Stimulated activated memory B cell treated with anti-CD40 and anti-IgM and Interleukin-4, amounts not matched to agents 10 μg/mL and 1 μg/mL and 100 μg/mL, for 72 hours (primary cell): ENCODE measurements around the gene C19orf81.

Experiments
- ATAC-seq: fragments of 150-1000 bp; cut with Tn5 transposase; 2 replicates; pipeline ENCODE4 v1.10.0; 2021
- H3K27ac Mint-ChIP-seq: one replicate; pipeline ENCODE4 v1.8.0; 2022; ENCODE audit warnings: mild to moderate bottlenecking, mixed read lengths
- H3K27me3 Mint-ChIP-seq: one replicate; pipeline ENCODE4 v1.8.0; 2022; ENCODE audit warnings: mixed read lengths
- H3K36me3 Mint-ChIP-seq: one replicate; pipeline ENCODE4 v1.8.0; 2022; ENCODE audit warnings: mixed read lengths
- H3K4me1 Mint-ChIP-seq: one replicate; pipeline ENCODE4 v1.8.0; 2022; ENCODE audit warnings: mixed read lengths
- H3K4me3 Mint-ChIP-seq: one replicate; pipeline ENCODE4 v1.8.0; 2022; ENCODE audit warnings: mild to moderate bottlenecking, moderate library complexity, mixed read lengths
- H3K9me3 Mint-ChIP-seq: one replicate; pipeline ENCODE4 v1.8.0; 2022; ENCODE audit warnings: mixed read lengths

C19orf81 gene

DNA sequence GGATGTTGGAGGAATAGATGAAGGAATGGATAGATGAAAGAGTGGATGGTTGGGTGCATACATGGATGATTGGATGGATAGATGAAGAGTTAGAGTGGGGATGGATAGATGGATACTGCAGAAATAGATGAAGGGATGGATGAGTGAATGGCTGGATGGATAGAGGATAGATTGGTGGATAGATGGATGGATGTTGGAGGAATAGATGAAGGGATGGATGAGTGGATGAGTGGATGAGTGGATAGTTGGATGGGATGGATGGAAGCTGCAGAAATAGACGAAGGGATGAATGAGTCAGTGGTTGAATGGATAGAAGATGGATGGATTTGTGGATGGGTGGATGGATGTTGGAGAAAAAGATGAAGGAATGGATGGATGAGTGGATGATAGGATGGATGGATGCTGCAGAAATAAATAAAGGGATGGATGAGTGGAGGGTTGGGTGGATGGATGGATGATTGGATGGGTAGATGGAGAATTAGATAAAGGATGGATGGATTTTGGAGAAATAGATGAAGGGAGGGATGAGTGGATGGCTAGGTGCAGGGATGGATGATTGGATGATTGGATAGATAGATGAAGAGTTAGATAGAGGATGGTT lies 4.8 kb upstream of the C19orf81 start:
- ATAC-seq: no peak
- H3K27ac Mint-ChIP-seq: no peak overlapping the region
- no peaks in the 10 kb centered on the region for H3K36me3 Mint-ChIP-seq
- no peaks in the 10 kb centered on the region for H3K4me1 Mint-ChIP-seq
- peaks cover 3% of the 10 kb centered on the region for H3K9me3 Mint-ChIP-seq
- peaks cover 12% of the 10 kb centered on the region for H3K27me3 Mint-ChIP-seq
- no peak overlapping the region for H3K4me3 Mint-ChIP-seq

- no peaks in the 10 kb centered on the region for H3K4me1 Mint-ChIP-seq
- H3K4me3 Mint-ChIP-seq: no peak overlapping the region
- peak; percentile 24 for ATAC-seq
- H3K27me3 Mint-ChIP-seq: peaks cover 18% of the 10 kb centered on the region
- H3K27ac Mint-ChIP-seq: no peak overlapping the region
- H3K36me3 Mint-ChIP-seq: no peaks in the 10 kb centered on the region
- peaks cover 8% of the 10 kb centered on the region for H3K9me3 Mint-ChIP-seq
Observed at GRCh38 chr19:50645107-50645506, 4.1 kb upstream of the C19orf81 start.

- H3K27me3 Mint-ChIP-seq: peaks cover 25% of the 10 kb centered on the region
- H3K4me1 Mint-ChIP-seq: no peaks in the 10 kb centered on the region
- no peak for ATAC-seq
- H3K36me3 Mint-ChIP-seq: no peaks in the 10 kb centered on the region
- no peak overlapping the region for H3K4me3 Mint-ChIP-seq
- peaks cover 8% of the 10 kb centered on the region for H3K9me3 Mint-ChIP-seq
- no peak overlapping the region for H3K27ac Mint-ChIP-seq
Observed at GRCh38 chr19:50646074-50646807, 3.0 kb upstream of the C19orf81 start.

DNA sequence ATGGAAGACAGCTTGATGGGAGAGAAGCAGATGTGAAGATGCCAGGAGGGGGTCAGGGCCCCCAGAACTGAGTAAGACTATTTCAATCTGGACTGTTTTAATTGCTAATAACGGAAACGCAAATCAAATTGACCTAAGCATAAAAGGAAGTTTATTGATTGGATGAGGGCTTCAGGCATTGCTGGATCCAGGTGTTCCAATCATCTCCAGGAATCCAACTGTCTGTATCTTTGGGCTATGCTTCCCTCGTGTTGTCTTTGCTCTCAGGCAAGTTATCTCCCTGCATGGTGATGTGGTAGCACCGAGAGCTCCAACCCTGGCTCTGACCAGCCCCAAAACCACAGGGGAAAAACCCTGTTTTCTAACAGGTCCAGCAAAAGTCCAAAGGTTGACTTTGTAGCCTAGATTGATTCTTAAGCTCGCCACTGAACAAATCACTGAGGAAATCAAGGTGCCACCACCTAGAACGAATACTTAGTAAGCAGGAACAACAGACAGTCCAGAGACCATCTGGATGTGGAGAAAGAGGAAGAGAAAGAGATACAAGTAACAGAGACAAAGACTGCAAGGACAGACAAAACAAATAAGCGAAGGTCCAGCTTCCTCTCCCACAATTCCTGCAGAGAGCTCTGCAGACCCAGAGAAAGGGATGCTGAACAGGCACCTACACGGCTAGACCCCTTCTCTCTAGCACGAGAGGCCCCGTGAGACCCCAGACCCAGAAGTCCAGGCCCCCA lies 1.2 kb upstream of the C19orf81 start:
- no peaks in the 10 kb centered on the region for H3K4me1 Mint-ChIP-seq
- peaks cover 8% of the 10 kb centered on the region for H3K9me3 Mint-ChIP-seq
- H3K36me3 Mint-ChIP-seq: no peaks in the 10 kb centered on the region
- H3K27me3 Mint-ChIP-seq: peaks cover 38% of the 10 kb centered on the region
- H3K4me3 Mint-ChIP-seq: no peak overlapping the region
- H3K27ac Mint-ChIP-seq: no peak overlapping the region
- no peak for ATAC-seq

DNA sequence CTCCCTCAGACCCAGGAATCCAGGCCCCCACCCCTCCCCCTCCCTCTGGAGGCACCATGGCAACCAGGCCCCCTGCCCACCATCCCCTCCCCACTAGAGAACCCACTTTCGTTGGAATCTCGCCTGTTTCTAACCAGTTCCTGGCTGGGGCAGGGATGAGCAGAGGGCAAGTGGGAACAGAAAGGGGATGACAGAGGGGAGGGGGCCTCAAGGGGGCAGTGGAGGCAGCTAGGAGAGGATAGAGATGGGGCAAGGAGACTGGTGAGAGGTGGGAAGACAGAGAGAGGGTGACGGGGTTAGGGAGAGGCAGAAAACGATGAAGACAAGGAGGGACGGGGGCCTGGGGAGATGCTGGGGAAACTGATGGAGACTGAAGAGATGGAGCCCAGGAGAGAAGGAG lies 586 bp upstream of the C19orf81 start:
- Mint-ChIP-seq H3K36me3 (no peaks in the 10 kb centered on the region), H3K27me3 (peaks cover 44% of the 10 kb centered on the region), H3K4me3 (no peak overlapping the region), H3K27ac (no peak overlapping the region), H3K9me3 (peaks cover 8% of the 10 kb centered on the region), H3K4me1 (no peaks in the 10 kb centered on the region)
- no peak for ATAC-seq

- no peak for ATAC-seq
- H3K36me3 Mint-ChIP-seq: peaks cover 6% of the 10 kb centered on the region
- peaks cover 69% of the 10 kb centered on the region for H3K27me3 Mint-ChIP-seq
- H3K27ac Mint-ChIP-seq: no peak overlapping the region
- no peaks in the 10 kb centered on the region for H3K4me1 Mint-ChIP-seq
- H3K4me3 Mint-ChIP-seq: no peak overlapping the region
- H3K9me3 Mint-ChIP-seq: peaks cover 18% of the 10 kb centered on the region
Observed at GRCh38 chr19:50651174-50651573, 1.9 kb downstream of the C19orf81 start.

DNA sequence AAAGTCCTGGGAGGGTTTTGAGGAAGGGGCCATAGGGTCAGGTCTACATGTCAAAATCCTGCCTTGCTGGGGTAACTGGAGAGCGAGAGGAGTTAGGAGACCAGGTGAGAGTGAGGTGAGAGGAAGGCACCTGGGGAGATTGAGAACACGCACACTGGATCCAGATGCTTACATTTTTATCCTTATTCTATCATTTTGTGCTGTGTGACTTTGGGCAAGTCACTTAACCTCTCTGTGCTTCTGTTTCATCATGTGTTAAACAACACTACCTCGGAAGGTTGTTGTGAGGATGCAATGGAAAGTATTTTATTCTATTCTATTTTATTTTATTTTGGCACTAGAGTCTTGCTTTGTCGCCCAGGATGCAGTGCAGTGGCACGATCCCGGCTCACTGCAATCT lies 3.5 kb downstream of the C19orf81 start:
- no peak for ATAC-seq
- Mint-ChIP-seq H3K27me3 (peaks cover 78% of the 10 kb centered on the region), H3K27ac (no peak overlapping the region), H3K9me3 (peaks cover 17% of the 10 kb centered on the region), H3K4me1 (peaks cover under 1% of the 10 kb centered on the region), H3K4me3 (no peak overlapping the region), H3K36me3 (peaks cover 8% of the 10 kb centered on the region)

DNA sequence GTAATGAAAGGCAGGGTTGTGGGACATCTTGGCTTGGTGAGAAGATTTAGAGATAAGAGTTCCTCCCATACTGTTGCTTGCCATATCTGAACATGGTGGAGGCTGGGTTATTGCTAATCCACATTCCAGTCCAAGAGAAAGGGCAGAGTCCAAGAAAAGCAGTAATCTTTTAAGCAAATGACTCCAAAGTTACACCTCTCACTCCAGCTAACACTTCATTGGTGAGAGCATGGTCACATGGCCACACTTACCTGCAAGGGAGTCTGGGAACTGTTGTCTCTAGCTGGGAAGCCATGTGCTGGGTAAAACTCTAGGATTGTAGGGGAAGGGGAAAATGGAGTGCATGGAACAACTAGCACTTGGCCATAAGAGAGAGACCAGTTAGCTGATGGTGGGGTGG lies 5.6 kb downstream of the C19orf81 start:
- no peak overlapping the region for H3K27ac Mint-ChIP-seq
- peaks cover 21% of the 10 kb centered on the region for H3K9me3 Mint-ChIP-seq
- no peak overlapping the region for H3K4me3 Mint-ChIP-seq
- H3K27me3 Mint-ChIP-seq: peaks cover 83% of the 10 kb centered on the region
- ATAC-seq: no peak
- H3K4me1 Mint-ChIP-seq: peaks cover 10% of the 10 kb centered on the region
- peaks cover 16% of the 10 kb centered on the region for H3K36me3 Mint-ChIP-seq

DNA sequence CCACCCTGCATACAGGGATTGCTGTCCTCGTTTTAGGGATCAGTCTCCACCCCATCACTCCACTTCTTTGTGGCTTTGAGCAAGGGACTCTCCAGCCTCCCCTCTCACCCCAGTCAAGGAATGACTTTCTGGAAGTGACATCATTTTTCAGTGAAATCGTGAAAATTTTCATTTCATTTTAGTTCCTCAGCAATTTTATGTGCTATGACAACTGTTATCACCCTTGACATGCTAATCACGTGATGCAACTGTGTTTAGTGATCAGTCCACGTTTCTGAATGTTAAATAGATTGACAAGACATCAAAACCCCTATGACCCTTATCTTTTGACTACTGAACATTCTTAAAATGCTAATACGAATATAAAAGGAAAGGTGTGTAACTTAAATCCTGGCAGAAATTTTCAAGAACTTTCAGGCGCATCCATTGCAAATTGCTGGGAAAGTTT lies 8.0 kb downstream of the C19orf81 start:
- Mint-ChIP-seq H3K27me3 (peaks cover 93% of the 10 kb centered on the region), H3K4me3 (no peak overlapping the region), H3K4me1 (peaks cover 10% of the 10 kb centered on the region), H3K36me3 (peaks cover 16% of the 10 kb centered on the region), H3K9me3 (peaks cover 25% of the 10 kb centered on the region), H3K27ac (no peak overlapping the region)
- no peak for ATAC-seq

DNA sequence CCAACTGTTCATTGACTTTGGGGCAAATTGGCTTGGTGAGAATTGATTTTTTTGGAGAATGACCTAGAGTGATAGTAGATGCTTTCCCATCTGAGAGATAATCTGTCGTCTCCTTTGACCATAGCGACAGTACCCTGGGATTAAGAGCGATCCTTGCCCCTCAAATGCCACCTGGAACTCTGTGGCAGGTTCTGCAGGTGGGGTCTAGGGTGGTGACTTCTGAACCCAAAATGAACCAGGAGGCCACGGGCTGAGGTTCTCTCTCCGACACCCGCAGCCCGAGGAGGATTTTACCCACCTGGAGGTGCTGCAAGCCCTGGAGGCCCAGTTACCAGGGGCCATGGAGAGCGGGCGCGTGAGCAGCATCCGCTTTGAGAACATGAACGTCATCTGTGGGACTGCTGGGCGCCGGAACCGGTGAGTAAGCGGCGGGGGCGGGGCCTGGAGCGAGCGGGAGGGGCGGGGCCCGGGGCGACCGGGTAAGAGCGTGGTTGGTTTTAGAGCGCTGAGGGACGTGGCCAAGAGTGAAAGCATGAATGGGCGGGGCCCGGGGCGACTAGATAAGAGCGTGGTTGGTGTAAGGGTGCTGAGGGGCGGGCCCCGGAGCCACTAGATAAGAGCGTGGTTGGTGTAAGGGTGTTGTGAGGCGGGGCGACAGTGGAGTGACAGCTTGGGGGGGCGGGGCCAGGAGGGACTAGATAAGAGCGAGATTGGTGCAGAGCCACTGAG lies 8.6 kb downstream of the C19orf81 start:
- Mint-ChIP-seq H3K4me1 (peaks cover 10% of the 10 kb centered on the region), H3K36me3 (peaks cover 16% of the 10 kb centered on the region), H3K4me3 (peak overlapping the region; percentile 85), H3K27ac (peak overlapping the region; percentile 49), H3K27me3 (peaks cover 93% of the 10 kb centered on the region), H3K9me3 (peaks cover 27% of the 10 kb centered on the region)
- ATAC-seq: peak; percentile 84

DNA sequence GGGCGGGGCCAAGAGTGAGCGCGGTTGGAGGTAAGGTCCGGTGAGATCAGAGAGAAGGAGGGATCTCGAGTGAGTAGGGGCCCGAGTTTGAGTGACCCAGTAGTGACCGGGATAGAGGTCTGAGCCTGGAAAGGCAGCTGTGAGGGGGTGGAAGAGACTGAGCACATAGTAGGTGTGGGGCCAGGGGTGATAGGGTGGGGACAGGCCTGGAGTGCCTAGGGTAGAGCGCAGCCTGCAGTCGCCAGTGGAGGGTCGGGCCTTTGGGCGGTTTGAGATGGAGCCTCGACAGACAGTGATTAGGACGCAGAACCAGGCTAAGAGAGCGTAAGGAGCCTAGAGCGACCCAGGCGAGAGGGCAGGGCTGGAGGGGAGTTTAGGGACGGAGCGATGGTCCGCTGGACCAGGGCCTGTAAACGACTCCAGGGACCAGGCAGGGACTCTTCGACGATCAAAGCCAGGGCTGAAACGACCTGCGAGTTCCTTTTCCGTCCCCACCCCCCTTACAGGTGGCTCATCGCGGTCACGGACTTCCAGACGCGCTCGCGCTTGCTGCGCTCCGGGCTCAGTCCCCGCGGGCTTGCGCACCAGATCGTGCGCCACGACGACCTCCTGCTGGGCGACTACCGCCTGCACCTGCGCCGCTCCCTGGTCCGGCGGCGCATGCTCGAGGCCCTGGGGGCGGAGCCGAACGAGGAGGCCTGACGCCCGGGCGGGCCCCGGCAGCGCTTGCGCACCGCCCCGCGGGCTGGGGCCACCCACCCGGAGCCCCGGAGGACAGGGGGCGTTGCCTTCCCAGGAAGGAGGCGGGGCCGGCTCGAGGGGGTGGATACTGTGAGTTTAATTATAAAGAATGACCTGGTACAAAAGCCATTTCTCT lies 9.4 kb downstream of the C19orf81 start:
- peak; percentile 62 for ATAC-seq
- peak overlapping the region; percentile 85 for H3K4me3 Mint-ChIP-seq
- peaks cover 30% of the 10 kb centered on the region for H3K9me3 Mint-ChIP-seq
- H3K27ac Mint-ChIP-seq: peak overlapping the region; percentile 49
- peaks cover 16% of the 10 kb centered on the region for H3K36me3 Mint-ChIP-seq
- H3K27me3 Mint-ChIP-seq: peaks cover 88% of the 10 kb centered on the region
- H3K4me1 Mint-ChIP-seq: peaks cover 10% of the 10 kb centered on the region

DNA sequence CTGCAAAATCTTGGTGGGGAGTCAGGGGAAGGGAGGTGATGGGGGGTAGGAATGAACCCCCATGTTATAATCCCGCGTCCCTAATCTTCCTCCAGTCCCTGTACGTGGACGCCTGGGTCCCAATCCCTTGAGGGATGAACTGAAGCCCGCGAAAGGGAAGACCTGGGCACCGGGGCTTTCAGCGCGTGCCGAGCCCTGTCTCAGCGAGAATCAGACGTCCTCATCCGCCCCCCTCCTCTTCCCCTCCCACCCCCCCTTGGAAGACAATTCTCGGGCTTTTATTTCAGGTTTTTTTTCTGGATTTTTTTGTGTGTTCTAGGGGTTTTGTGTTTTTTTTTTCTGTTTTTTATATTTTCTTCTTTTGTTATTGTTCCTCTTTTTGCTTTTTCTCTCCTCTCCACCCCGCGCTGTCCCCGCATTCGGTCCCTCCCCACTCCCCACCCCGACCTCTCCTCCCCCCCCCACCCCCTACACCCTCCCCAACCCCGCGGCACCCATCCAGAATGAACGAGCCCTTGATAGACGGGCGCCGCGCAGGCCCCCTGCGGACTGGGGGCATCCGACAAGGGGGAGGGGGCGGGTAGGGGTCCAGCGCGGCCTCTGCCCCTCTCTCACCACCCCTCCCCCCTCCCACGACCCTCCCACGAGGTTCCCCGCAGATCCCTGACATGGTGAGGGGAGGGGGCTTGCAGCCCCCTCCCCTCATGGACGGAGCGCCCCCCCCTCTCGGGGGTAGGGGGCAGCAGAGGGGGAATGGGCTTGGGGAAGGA lies 10.3 kb downstream of the C19orf81 start:
- ATAC-seq: no peak
- H3K4me3 Mint-ChIP-seq: no peak overlapping the region
- H3K27ac Mint-ChIP-seq: no peak overlapping the region
- peaks cover 33% of the 10 kb centered on the region for H3K9me3 Mint-ChIP-seq
- H3K4me1 Mint-ChIP-seq: peaks cover 10% of the 10 kb centered on the region
- peaks cover 16% of the 10 kb centered on the region for H3K36me3 Mint-ChIP-seq
- H3K27me3 Mint-ChIP-seq: peaks cover 87% of the 10 kb centered on the region

GRCh38 chr19:50660088-50660366 lies 10.8 kb downstream of the C19orf81 start:
- H3K27me3 Mint-ChIP-seq: peaks cover 87% of the 10 kb centered on the region

DNA sequence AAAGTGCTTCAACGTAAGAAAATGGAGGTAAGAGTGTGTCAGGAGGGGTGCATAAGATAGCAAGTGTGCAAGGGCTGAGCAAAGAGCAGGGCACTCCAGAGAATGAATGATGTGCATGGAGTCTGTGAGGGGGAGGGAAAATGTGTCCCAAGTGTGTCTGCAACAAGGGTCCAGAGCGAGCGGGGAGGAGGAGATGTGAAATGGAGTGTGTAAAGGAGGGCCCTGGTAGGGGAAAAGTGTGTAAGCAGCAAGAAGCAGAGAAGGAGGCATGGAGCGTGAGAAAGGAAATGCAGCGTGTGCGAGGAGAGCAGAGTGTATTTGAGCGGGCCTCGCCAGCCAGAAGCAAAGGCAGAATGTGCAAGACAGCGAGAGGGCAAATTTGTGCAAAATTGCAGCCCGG lies 11.8 kb downstream of the C19orf81 start:
- Mint-ChIP-seq H3K4me1 (peaks cover 10% of the 10 kb centered on the region), H3K36me3 (peaks cover 10% of the 10 kb centered on the region), H3K27me3 (peaks cover 87% of the 10 kb centered on the region), H3K9me3 (peaks cover 25% of the 10 kb centered on the region), H3K4me3 (no peak overlapping the region), H3K27ac (no peak overlapping the region)
- ATAC-seq: no peak

More at GRCh38 chr19:50660088-50660366, 10.8 kb downstream of the C19orf81 start:
- H3K27ac Mint-ChIP-seq: no peak overlapping the region
- peaks cover 13% of the 10 kb centered on the region for H3K36me3 Mint-ChIP-seq
- H3K9me3 Mint-ChIP-seq: peaks cover 28% of the 10 kb centered on the region
- ATAC-seq: no peak
- no peak overlapping the region for H3K4me3 Mint-ChIP-seq
- peaks cover 10% of the 10 kb centered on the region for H3K4me1 Mint-ChIP-seq
